ENCODE data around the gene FBXL12. TPM values are rescaled to one million over a fixed set of nuclear protein-coding genes. Genes with fewer than 3 reads are reported as not detected.

FBXL12 gene
- total RNA-seq (10 to 100 TPM; 18.3 to 31.9 (median 26.6) TPM), polyA plus RNA-seq (10 to 100 TPM; 14.8 to 22.4 (median 18.6) TPM)

DNA sequence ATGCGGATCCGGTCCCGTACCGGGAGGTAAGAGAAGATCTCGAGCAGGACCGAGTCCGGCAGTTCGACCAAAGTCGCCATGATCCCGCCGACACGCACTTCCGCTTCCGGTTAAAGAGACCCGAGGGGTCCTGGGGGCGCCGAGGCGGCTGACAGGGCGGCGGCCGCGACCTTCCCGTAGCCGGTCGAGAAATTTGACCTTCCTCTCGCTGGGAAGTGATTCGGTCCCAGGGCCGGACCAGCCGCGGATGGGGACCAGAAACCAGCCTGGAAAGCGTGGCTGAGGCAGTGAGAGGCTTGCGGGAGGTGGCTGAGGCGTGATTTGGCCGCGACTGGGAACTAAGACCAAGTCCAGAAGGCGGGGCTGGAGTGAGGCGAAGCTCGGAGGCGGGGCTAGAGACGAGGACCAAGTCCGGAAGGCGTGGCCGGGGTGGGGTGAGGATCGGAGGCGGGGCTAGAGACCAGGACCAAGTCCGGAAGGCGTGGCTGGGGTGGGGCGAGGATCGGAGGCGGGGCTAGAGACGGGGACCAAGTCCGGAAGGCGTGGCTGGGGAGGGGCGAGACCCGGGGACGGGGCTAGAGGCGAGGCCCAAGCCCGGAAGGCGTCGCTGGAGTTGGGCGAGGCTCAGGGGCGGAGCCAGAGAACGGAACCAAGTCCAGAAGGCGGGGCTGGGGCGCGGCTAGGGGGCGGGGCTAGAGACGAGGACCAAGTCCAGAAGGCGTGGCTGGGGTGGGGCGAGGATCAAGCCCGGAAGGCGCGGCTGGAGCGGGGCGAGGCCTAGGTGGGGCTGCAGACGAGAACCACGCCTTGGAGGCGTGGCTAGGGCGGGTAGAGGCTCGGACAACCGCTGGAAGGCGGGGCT lies at the start of gene FBXL12:
Gene FBXL12, minus strand, starts transcription at position 346 of the 862 bp plus-strand sequence. Its CDS starts 266 bp downstream, at position 80.
- intact Hi-C loops (cut with DNase I) = loop anchor here (2.0 to 10.0 kb wide), 2 partner anchors 26 to 384 kb away; partner anchors contain the start of gene ZNF266
- TF ChIP-seq EP300 (IDR thresholded peaks at IDR 0.05) (no peak), POLR2A (IDR thresholded peaks at IDR 0.05) (peak; percentile 78 to 89), POLR2AphosphoS5 (IDR thresholded peaks at IDR 0.05) (peak; percentile 81 to 92 (median 88))
- TF ChIP-seq, protein P1, sequence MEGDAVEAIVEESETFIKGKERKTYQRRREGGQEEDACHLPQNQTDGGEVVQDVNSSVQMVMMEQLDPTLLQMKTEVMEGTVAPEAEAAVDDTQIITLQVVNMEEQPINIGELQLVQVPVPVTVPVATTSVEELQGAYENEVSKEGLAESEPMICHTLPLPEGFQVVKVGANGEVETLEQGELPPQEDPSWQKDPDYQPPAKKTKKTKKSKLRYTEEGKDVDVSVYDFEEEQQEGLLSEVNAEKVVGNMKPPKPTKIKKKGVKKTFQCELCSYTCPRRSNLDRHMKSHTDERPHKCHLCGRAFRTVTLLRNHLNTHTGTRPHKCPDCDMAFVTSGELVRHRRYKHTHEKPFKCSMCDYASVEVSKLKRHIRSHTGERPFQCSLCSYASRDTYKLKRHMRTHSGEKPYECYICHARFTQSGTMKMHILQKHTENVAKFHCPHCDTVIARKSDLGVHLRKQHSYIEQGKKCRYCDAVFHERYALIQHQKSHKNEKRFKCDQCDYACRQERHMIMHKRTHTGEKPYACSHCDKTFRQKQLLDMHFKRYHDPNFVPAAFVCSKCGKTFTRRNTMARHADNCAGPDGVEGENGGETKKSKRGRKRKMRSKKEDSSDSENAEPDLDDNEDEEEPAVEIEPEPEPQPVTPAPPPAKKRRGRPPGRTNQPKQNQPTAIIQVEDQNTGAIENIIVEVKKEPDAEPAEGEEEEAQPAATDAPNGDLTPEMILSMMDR (IDR thresholded peaks at IDR 0.05) = no peak
- WGBS, 2 donors = 1% methylated on average over 82 of the region's 82 CpGs

GRCh38 chr19:9865732-9866501 lies 47.0 kb upstream of the FBXL12 start:
- no peak overlapping the region for H3K4me3 ChIP-seq
- no peaks in the 10 kb centered on the region for H3K36me3 ChIP-seq
- no peaks in the 10 kb centered on the region for H3K9me3 ChIP-seq
- 77 to 85% methylated on average over 16 of the region's 16 CpGs for WGBS, 2 donors
- intact Hi-C loops (cut with DNase I) = no loop called here
- no peak for DNase-seq
- H3K27me3 ChIP-seq = no peaks in the 10 kb centered on the region
- no peak overlapping the region for H3K27ac ChIP-seq
- TF ChIP-seq POLR2AphosphoS5 (IDR thresholded peaks at IDR 0.05) (no peak), POLR2A (IDR thresholded peaks at IDR 0.05) (no peak), EP300 (IDR thresholded peaks at IDR 0.05) (no peak)
- TF ChIP-seq, protein P1 (IDR thresholded peaks at IDR 0.05) = no peak
- H3K4me1 ChIP-seq = no peaks in the 10 kb centered on the region

More for the DNA sequence above, at the start of gene FBXL12:
- Histone ChIP-seq H3K36me3 (peaks cover 0 to 5% (median 0%) of the 10 kb centered on the region in 4 donors), H3K9me3 (no peaks in the 10 kb centered on the region), H3K4me1 (peaks cover 0 to 27% (median 19%) of the 10 kb centered on the region in 4 donors), H3K27ac (peak within 1 kb of the TSS; percentile 86 to 94 (median 92)), H3K4me3 (peak within 1 kb of the TSS; percentile 59 to 90 (median 86)), H3K27me3 (no peaks in the 10 kb centered on the region)
- peak; percentile 100 for DNase-seq

- intact Hi-C loops (cut with DNase I) = no loop called here
- no peaks in the 10 kb centered on the region for H3K4me1 ChIP-seq
- no peak overlapping the region for H3K27ac ChIP-seq
- TF ChIP-seq POLR2AphosphoS5 (IDR thresholded peaks at IDR 0.05) = no peak
- no peak for TF ChIP-seq EP300 (IDR thresholded peaks at IDR 0.05)
- no peak for TF ChIP-seq POLR2A (IDR thresholded peaks at IDR 0.05)
- TF ChIP-seq, protein P1 (IDR thresholded peaks at IDR 0.05) = no peak
- H3K36me3 ChIP-seq = no peaks in the 10 kb centered on the region
- H3K27me3 ChIP-seq = no peaks in the 10 kb centered on the region
- WGBS, 2 donors = 62 to 68% methylated on average over 5 of the region's 5 CpGs
- H3K9me3 ChIP-seq = no peaks in the 10 kb centered on the region
- no peak overlapping the region for H3K4me3 ChIP-seq
- no peak for DNase-seq
Observed at GRCh38 chr19:9863759-9864158, 44.9 kb upstream of the FBXL12 start.

GRCh38 chr19:9862938-9863337 lies 44.1 kb upstream of the FBXL12 start:
- H3K4me3 ChIP-seq = no peak overlapping the region
- H3K27ac ChIP-seq = no peak overlapping the region
- intact Hi-C loops (cut with DNase I) = no loop called here
- no peaks in the 10 kb centered on the region for H3K9me3 ChIP-seq
- no peaks in the 10 kb centered on the region for H3K4me1 ChIP-seq
- TF ChIP-seq, protein P1 (IDR thresholded peaks at IDR 0.05) = no peak
- no peaks in the 10 kb centered on the region for H3K36me3 ChIP-seq
- DNase-seq = no peak
- no peaks in the 10 kb centered on the region for H3K27me3 ChIP-seq
- WGBS, 2 donors = 61 to 78% methylated on average over 4 of the region's 4 CpGs

Measured in sigmoid colon (tissue), 7 donors.